ENCODE data around the gene PIGS. TPM values are rescaled to one million over a fixed set of nuclear protein-coding genes. Genes with fewer than 3 reads are reported as not detected.
A peak's percentile ranks its signal among the peaks of the same experiment; 100 is the strongest.

PIGS gene
- total and polyA plus RNA-seq, 9 of the 15 experiments (the other 6 are each of a cell fraction or from before 2014, with no cell fraction given) = 47.5 to 138 (median 57.6) TPM

DNA sequence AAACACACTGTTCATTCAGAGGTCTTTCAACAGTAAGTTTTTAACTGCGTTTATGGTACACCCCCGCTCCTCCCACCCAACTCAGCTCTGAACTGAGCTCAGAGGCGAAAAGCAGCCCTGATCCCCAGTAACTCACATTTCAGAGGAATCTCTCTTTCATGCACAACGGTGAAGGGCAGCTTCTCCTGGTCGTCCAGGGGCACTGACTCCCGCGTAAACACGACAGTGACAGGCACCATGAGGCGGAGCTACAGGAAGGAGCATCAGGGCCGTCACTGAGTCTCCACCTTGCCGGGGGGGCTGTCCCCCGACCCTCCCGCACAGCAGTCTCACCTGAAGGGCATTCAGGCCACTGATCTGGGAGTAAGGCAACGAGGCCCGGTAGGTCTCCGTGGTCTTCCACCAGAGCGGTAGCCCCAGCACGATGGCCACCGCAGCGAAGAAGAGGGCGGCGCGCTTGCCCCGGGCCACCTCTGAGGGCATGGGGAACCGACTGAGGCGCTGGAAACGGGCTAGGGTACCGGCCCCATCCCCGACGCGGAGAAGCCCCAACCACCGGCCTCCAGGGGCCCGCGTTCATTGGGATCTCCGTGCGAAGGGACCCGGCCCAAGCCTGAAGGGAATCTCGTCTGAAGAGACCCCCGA is 486 bp downstream of the PIGS start (continued):
- TF ChIP-seq CREB1 (IDR thresholded peaks at IDR 0.05) (peak; percentile 38; the same call in 1 of the 2 replicates), CREB1 (CRISPR knock-in tag; IDR thresholded peaks at IDR 0.05) (no peak), CBX1 (IDR thresholded peaks at IDR 0.05; ENCODE audit: low read depth) (no peak), CREM (IDR thresholded peaks at IDR 0.05; ENCODE audit: low read depth) (peak; percentile 75), STAT5B (CRISPR knock-in tag; IDR thresholded peaks at IDR 0.05) (no peak), BCL6 (CRISPR knock-in tag; IDR thresholded peaks at IDR 0.05) (no peak), TAF1 (IDR thresholded peaks at IDR 0.05; ENCODE audit: control insufficient read depth, extremely low read depth, insufficient read depth, low read length, severe bottlenecking) (peak; percentile 57), NFRKB (IDR thresholded peaks at IDR 0.05; ENCODE audit: low read depth) (peak; percentile 26; the same call in 1 of the 2 replicates)

DNA sequence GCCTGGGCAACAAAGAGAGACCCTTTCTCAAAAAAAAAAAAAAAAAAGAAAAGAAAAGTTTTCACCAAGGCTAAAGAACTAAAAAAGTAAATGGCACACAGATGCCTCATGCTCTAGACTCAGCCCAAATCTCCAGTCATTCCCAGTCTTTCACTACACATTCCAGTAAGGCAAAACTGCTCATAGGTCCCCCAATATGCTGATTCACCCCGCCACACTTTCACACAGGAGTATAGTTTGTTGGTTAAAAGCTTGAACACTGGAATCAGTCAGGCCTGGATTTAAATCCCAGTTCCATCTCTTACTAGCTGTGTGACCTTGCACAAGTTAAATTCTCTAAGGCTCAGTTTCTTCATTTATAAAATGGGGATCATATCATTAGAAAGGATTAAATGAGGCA is 1.9 kb downstream of the PIGS start:
- in situ Hi-C loops (cut with MboI) = no loop called here
- H3K36me3 ChIP-seq (ENCODE audit: control insufficient read depth, insufficient read depth, low read length) = peaks cover 59% of the 10 kb centered on the region
- FAIRE-seq (peak; percentile 62), ATAC-seq (no peak), DNase-seq (ENCODE audit: extremely low read depth in 1 of 4, low spot score in 3 of 4) (peak in 1 of 4 experiments; percentile 54)
- peaks cover 73% of the 10 kb centered on the region for H3K79me2 ChIP-seq (ENCODE audit: control insufficient read depth, insufficient read depth, low read length)
- peaks cover 7% of the 10 kb centered on the region for H3K9me1 ChIP-seq (ENCODE audit: control insufficient read depth, insufficient read depth, low read length)
- no peaks in the 10 kb centered on the region for H4K20me1 ChIP-seq (replicated peaks; ENCODE audit: control insufficient read depth, insufficient read depth, low read length)
- peak overlapping the region; percentile 77 to 80 for H3K9ac ChIP-seq (ENCODE audit: insufficient read depth in 1 of 2, low read depth in 2 of 2, low read length in 2 of 2)
- ChIA-PET CTCF (ENCODE audit: low intra/inter-chr PET ratio) (no interaction called here), POLR2A (interaction anchor here (0.8 to 3.4 kb wide), 5 partner anchors 8 to 150 kb away, joined by 3 to 14 read pairs (median 4); partner anchors contain the start of gene RPL23A)
- H3K4me1 ChIP-seq (replicated peaks in 1 of 2; ENCODE audit: control insufficient read depth in 2 of 2, insufficient read depth in 2 of 2, low read length in 2 of 2) = peaks cover 15 to 18% of the 10 kb centered on the region in 2 experiments; a peak in 4 of 5 replicates
- H3K4me3 ChIP-seq = peak overlapping the region; percentile 82
- BruUV-seq (replicated peaks) = TSS peak; percentile 52
- H3K9me3 ChIP-seq (replicated peaks; ENCODE audit: control insufficient read depth, insufficient read depth, low read depth, low read length) = no peaks in the 10 kb centered on the region
- peak overlapping the region; percentile 85 for H3K4me2 ChIP-seq (ENCODE audit: insufficient read depth, low read length)
- H3K27ac ChIP-seq (ENCODE audit: extremely low read depth, low read depth, low read length) = peak overlapping the region; percentile 74
- no peak overlapping the region for H2AFZ ChIP-seq (ENCODE audit: low read depth, low read length)
- H3K27me3 ChIP-seq (ENCODE audit: control insufficient read depth in 2 of 2, insufficient read depth in 2 of 2, low read length in 2 of 2) = no peaks in the 10 kb centered on the region
- intact Hi-C loops (cut with micrococcal nuclease) = no loop called here
- WGBS (ENCODE audit: insufficient coverage, low coverage, missing lambda C conversion rate) = 19% methylated on average over 1 of the region's 1 CpG
- TF ChIP-seq ZNF639 (CRISPR knock-in tag; conservative IDR thresholded peaks at IDR 0.05 in 1 of 2, IDR thresholded peaks at IDR 0.05 in 1 of 2) (no peak), C11orf30 (IDR thresholded peaks at IDR 0.05; ENCODE audit: low read depth) (peak; percentile 80), TBP (optimal IDR thresholded peaks at IDR 0.05; ENCODE audit: low read depth, low read length) (no peak), NFE2 (IDR thresholded peaks at IDR 0.05; ENCODE audit: low read depth) (peak; percentile 88), ZFP36 (IDR thresholded peaks at IDR 0.05; ENCODE audit: low read depth, low read length, partially characterized antibody) (no peak), ARNT (IDR thresholded peaks at IDR 0.05) (no peak), GABPB2 (CRISPR knock-in tag; conservative IDR thresholded peaks at IDR 0.05) (no peak), MEIS2 (IDR thresholded peaks at IDR 0.05; ENCODE audit: partially characterized antibody) (no peak), SOX6 (IDR thresholded peaks at IDR 0.05) (no peak), NCOA4 (IDR thresholded peaks at IDR 0.05; ENCODE audit: partially characterized antibody) (no peak), CREB1 (IDR thresholded peaks at IDR 0.05) (no peak), CREB1 (CRISPR knock-in tag; IDR thresholded peaks at IDR 0.05) (no peak), YBX1 (IDR thresholded peaks at IDR 0.05) (no peak), SMAD3 (CRISPR knock-in tag; conservative IDR thresholded peaks at IDR 0.05) (no peak), ZNF764 (CRISPR knock-in tag; IDR thresholded peaks at IDR 0.05; ENCODE audit: low read depth) (no peak), E2F4 (CRISPR knock-in tag; IDR thresholded peaks at IDR 0.05; ENCODE audit: low read depth) (no peak)
